ENCODE results near the gene NPR3. TPM values are rescaled to one million over a fixed set of nuclear protein-coding genes. Genes with fewer than 3 reads are reported as not detected.

Gene NPR3
- total RNA-seq, 1 donor from 2014 or later = 1.1 TPM

DNA sequence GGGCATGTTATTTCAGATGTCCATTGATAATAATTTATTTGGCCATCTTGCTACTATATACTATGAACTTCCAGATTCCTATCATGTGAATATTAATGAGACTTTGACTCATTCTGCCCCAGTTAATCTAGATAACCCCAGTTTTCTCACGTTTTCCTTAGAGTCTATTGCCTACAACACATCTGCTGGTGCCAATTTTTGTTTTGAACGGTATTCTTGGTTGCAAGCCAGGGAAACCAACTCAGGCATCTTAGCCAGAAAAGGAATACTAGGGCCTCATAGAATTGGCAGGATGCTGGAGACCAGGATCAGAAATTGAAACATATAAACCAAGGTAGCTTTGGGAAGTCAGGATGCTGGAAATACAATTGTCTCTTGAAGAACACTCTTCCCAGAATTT lies 28.0 kb upstream of the NPR3 start:
- FAIRE-seq = no peak
- H3K27me3 ChIP-seq (ENCODE audit: insufficient read depth, low read length) = no peaks in the 10 kb centered on the region
- peaks cover 5% of the 10 kb centered on the region for H3K36me3 Mint-ChIP-seq (ENCODE audit: low read depth, unreplicated experiment)

GRCh38 chr5:32684260-32684659 lies 26.9 kb upstream of the NPR3 start:
- Histone ChIP-seq H3K4me1 (ENCODE audit: insufficient read depth, low read length) (no peaks in the 10 kb centered on the region), H3K9me3 (ENCODE audit: insufficient read depth, low read depth, low read length) (peaks cover 14% of the 10 kb centered on the region), H4K20me1 (ENCODE audit: insufficient read depth, low read length) (no peaks in the 10 kb centered on the region), H3K27ac (ENCODE audit: low read depth, low read length) (no peak overlapping the region), H3K4me3 (ENCODE audit: insufficient read depth, low read depth, low read length) (no peak overlapping the region), H3K36me3 (ENCODE audit: insufficient read depth, low read length) (no peaks in the 10 kb centered on the region), H3K27me3 (ENCODE audit: insufficient read depth, low read length) (no peaks in the 10 kb centered on the region), H3K9ac (ENCODE audit: low read length) (no peak overlapping the region), H3K79me2 (ENCODE audit: insufficient read depth, low read length) (no peaks in the 10 kb centered on the region), H2AFZ (ENCODE audit: low read depth, low read length) (no peak overlapping the region), H3K4me2 (ENCODE audit: low read length) (no peak overlapping the region)
- H3K4me1 Mint-ChIP-seq (ENCODE audit: low read depth, unreplicated experiment) = no peaks in the 10 kb centered on the region
- peaks cover 32% of the 10 kb centered on the region for H3K9me3 Mint-ChIP-seq (ENCODE audit: unreplicated experiment)
- FAIRE-seq = no peak
- H3K4me3 Mint-ChIP-seq (ENCODE audit: unreplicated experiment) = no peak overlapping the region
- DNase-seq (ENCODE audit: low read depth) = no peak
- TF ChIP-seq EZH2 (IDR thresholded peaks at IDR 0.05; ENCODE audit: insufficient read depth, low read length) = no peak
- TF ChIP-seq CTCF (IDR thresholded peaks at IDR 0.05; ENCODE audit: insufficient read depth, low read depth, low read length) = no peak
- H3K27me3 Mint-ChIP-seq (ENCODE audit: low read depth, unreplicated experiment) = peaks cover 7% of the 10 kb centered on the region
- H3K27ac Mint-ChIP-seq (ENCODE audit: unreplicated experiment) = no peak overlapping the region
- H3K36me3 Mint-ChIP-seq (ENCODE audit: low read depth, unreplicated experiment) = peaks cover 5% of the 10 kb centered on the region

More for the DNA sequence above, 28.0 kb upstream of the NPR3 start:
- no peaks in the 10 kb centered on the region for H3K4me1 Mint-ChIP-seq (ENCODE audit: low read depth, unreplicated experiment)
- H4K20me1 ChIP-seq (ENCODE audit: insufficient read depth, low read length) = no peaks in the 10 kb centered on the region
- no peak overlapping the region for H2AFZ ChIP-seq (ENCODE audit: low read depth, low read length)
- no peaks in the 10 kb centered on the region for H3K79me2 ChIP-seq (ENCODE audit: insufficient read depth, low read length)
- no peaks in the 10 kb centered on the region for H3K4me1 ChIP-seq (ENCODE audit: insufficient read depth, low read length)
- H3K27ac Mint-ChIP-seq (ENCODE audit: unreplicated experiment) = no peak overlapping the region
- H3K4me3 Mint-ChIP-seq (ENCODE audit: unreplicated experiment) = no peak overlapping the region
- no peak for DNase-seq (ENCODE audit: low read depth)
- no peak overlapping the region for H3K4me2 ChIP-seq (ENCODE audit: low read length)
- no peak overlapping the region for H3K27ac ChIP-seq (ENCODE audit: low read depth, low read length)
- H3K9me3 Mint-ChIP-seq (ENCODE audit: unreplicated experiment) = peaks cover 40% of the 10 kb centered on the region
- peaks cover 7% of the 10 kb centered on the region for H3K27me3 Mint-ChIP-seq (ENCODE audit: low read depth, unreplicated experiment)
- H3K9ac ChIP-seq (ENCODE audit: low read length) = no peak overlapping the region
- peaks cover 14% of the 10 kb centered on the region for H3K9me3 ChIP-seq (ENCODE audit: insufficient read depth, low read depth, low read length)
- TF ChIP-seq EZH2 (IDR thresholded peaks at IDR 0.05; ENCODE audit: insufficient read depth, low read length) = no peak
- TF ChIP-seq CTCF (IDR thresholded peaks at IDR 0.05; ENCODE audit: insufficient read depth, low read depth, low read length) = no peak
- no peak overlapping the region for H3K4me3 ChIP-seq (ENCODE audit: insufficient read depth, low read depth, low read length)
- H3K36me3 ChIP-seq (ENCODE audit: insufficient read depth, low read length) = no peaks in the 10 kb centered on the region

- Mint-ChIP-seq H3K27me3 (ENCODE audit: low read depth, unreplicated experiment) (no peaks in the 10 kb centered on the region), H3K9me3 (ENCODE audit: unreplicated experiment) (peaks cover 25% of the 10 kb centered on the region), H3K4me3 (ENCODE audit: unreplicated experiment) (no peak overlapping the region), H3K36me3 (ENCODE audit: low read depth, unreplicated experiment) (peaks cover 5% of the 10 kb centered on the region), H3K4me1 (ENCODE audit: low read depth, unreplicated experiment) (no peaks in the 10 kb centered on the region), H3K27ac (ENCODE audit: unreplicated experiment) (no peak overlapping the region)
- Histone ChIP-seq H4K20me1 (ENCODE audit: insufficient read depth, low read length) (no peaks in the 10 kb centered on the region), H3K4me1 (ENCODE audit: insufficient read depth, low read length) (peaks cover 9% of the 10 kb centered on the region), H2AFZ (ENCODE audit: low read depth, low read length) (no peak overlapping the region), H3K9me3 (ENCODE audit: insufficient read depth, low read depth, low read length) (peaks cover 14% of the 10 kb centered on the region), H3K9ac (ENCODE audit: low read length) (no peak overlapping the region), H3K27me3 (ENCODE audit: insufficient read depth, low read length) (no peaks in the 10 kb centered on the region), H3K27ac (ENCODE audit: low read depth, low read length) (no peak overlapping the region), H3K4me2 (ENCODE audit: low read length) (no peak overlapping the region), H3K36me3 (ENCODE audit: insufficient read depth, low read length) (no peaks in the 10 kb centered on the region), H3K4me3 (ENCODE audit: insufficient read depth, low read depth, low read length) (no peak overlapping the region), H3K79me2 (ENCODE audit: insufficient read depth, low read length) (no peaks in the 10 kb centered on the region)
- TF ChIP-seq CTCF (IDR thresholded peaks at IDR 0.05; ENCODE audit: insufficient read depth, low read depth, low read length) (no peak), EZH2 (IDR thresholded peaks at IDR 0.05; ENCODE audit: insufficient read depth, low read length) (no peak)
- no peak for DNase-seq (ENCODE audit: low read depth)
- no peak for FAIRE-seq
These were observed 24.2 kb upstream of the NPR3 start for GRCh38 chr5:32686799-32687498.

All from astrocyte (in vitro differentiated cells and primary cell).